Ectodermal cell (in vitro differentiated cells): ENCODE results near the gene RNASEH2B. TPM values are rescaled to one million over a fixed set of nuclear protein-coding genes. Genes with fewer than 3 reads are reported as not detected.

ENCODE experiments used
- H3K27ac ChIP-seq: 2 replicates; pipeline ENCODE4 v1.7.0; 2013; ENCODE audit warnings: mild to moderate bottlenecking, low read depth, low read length; ENCODE audit not compliant: insufficient read depth, poor library complexity, severe bottlenecking
- H3K27me3 ChIP-seq: 2 replicates; pipeline ENCODE4 v1.7.0; 2013; ENCODE audit warnings: mild to moderate bottlenecking, low read length; ENCODE audit not compliant: insufficient read depth, control insufficient read depth, poor library complexity, severe bottlenecking
- H3K36me3 ChIP-seq: one replicate; pipeline ENCODE4 v1.7.0; 2013; ENCODE audit warnings: low read length; ENCODE audit not compliant: control insufficient read depth, insufficient read depth
- H3K4me1 ChIP-seq: one replicate; pipeline ENCODE4 v1.7.0; 2013; ENCODE audit warnings: low read length; ENCODE audit not compliant: control insufficient read depth, insufficient read depth
- H3K4me3 ChIP-seq: 2 replicates; pipeline ENCODE4 v1.7.0; 2013; ENCODE audit warnings: low read depth, low read length, control low read depth; ENCODE audit not compliant: insufficient read depth
- H3K9me3 ChIP-seq: 2 replicates; pipeline ENCODE4 v1.7.0; 2013; ENCODE audit warnings: mild to moderate bottlenecking, low read length, moderate library complexity; ENCODE audit not compliant: control insufficient read depth
- WGBS, 2 experiments: methylation state at CpG; one replicate each; pipeline ENCODE4 v1.1.7; 2013; ENCODE audit warnings: missing lambda C conversion rate in 2 of 2; 5-methylcytosine and 5-hydroxymethylcytosine counted together
- polyA plus RNA-seq, 4 experiments: library from polyadenylated mRNA; stranded (reverse); fragments of 50-300 nt; gene quantifications; one replicate each; pipeline ENCODE4 v1.2.3, GENCODE V29; 2013

Gene RNASEH2B
- 31.8 TPM for polyA plus RNA-seq (2013, experiment 1 of 4)
- 31.9 TPM for polyA plus RNA-seq (2013, experiment 2 of 4)
- 33.7 TPM for polyA plus RNA-seq (2013, experiment 3 of 4)
- polyA plus RNA-seq (2013, experiment 4 of 4) = 28.5 TPM

- H3K4me1 ChIP-seq = peaks cover 12% of the 10 kb centered on the region
- no peak within 1 kb of the TSS for H3K27ac ChIP-seq
- 1% methylated on average over 107 of the region's 107 CpGs for WGBS, 2 experiments
- no peaks in the 10 kb centered on the region for H3K27me3 ChIP-seq
- H3K4me3 ChIP-seq = peak within 1 kb of the TSS; percentile 65
- no peaks in the 10 kb centered on the region for H3K9me3 ChIP-seq
- no peaks in the 10 kb centered on the region for H3K36me3 ChIP-seq
Measured at GRCh38 chr13:50909605-50910484, at the start of gene RNASEH2B. TSS of gene RNASEH2B (plus strand) at chr13:50909791. CDS start at chr13:50910077, 286 bp downstream.

- no peaks in the 10 kb centered on the region for H3K27me3 ChIP-seq
- H3K9me3 ChIP-seq = no peaks in the 10 kb centered on the region
- WGBS, 2 experiments = 93 to 96% methylated on average over 1 of the region's 1 CpG
Measured at GRCh38 chr13:50864492-50864891, 45.1 kb upstream of the RNASEH2B start.

GRCh38 chr13:50866817-50867636 lies 42.6 kb upstream of the RNASEH2B start:
- no peaks in the 10 kb centered on the region for H3K9me3 ChIP-seq
- H3K4me1 ChIP-seq = peaks cover 3% of the 10 kb centered on the region
- no peak overlapping the region for H3K27ac ChIP-seq
- no peaks in the 10 kb centered on the region for H3K27me3 ChIP-seq
- 95 to 96% methylated on average over 2 of the region's 2 CpGs for WGBS, 2 experiments
- H3K4me3 ChIP-seq = no peak overlapping the region
- no peaks in the 10 kb centered on the region for H3K36me3 ChIP-seq

More at GRCh38 chr13:50864492-50864891, 45.1 kb upstream of the RNASEH2B start:
- Histone ChIP-seq H3K27ac (no peak overlapping the region), H3K4me1 (peaks cover 3% of the 10 kb centered on the region), H3K36me3 (no peaks in the 10 kb centered on the region), H3K4me3 (no peak overlapping the region)

- Histone ChIP-seq H3K4me3 (no peak overlapping the region), H3K36me3 (no peaks in the 10 kb centered on the region), H3K27me3 (no peaks in the 10 kb centered on the region), H3K4me1 (peaks cover 3% of the 10 kb centered on the region), H3K9me3 (no peaks in the 10 kb centered on the region), H3K27ac (no peak overlapping the region)
- 62% methylated on average over 3 of the region's 3 CpGs for WGBS, 2 experiments
Measured at GRCh38 chr13:50867637-50867945, 42.0 kb upstream of the RNASEH2B start.

- Histone ChIP-seq H3K36me3 (no peaks in the 10 kb centered on the region), H3K9me3 (no peaks in the 10 kb centered on the region), H3K4me1 (peaks cover 3% of the 10 kb centered on the region), H3K27me3 (no peaks in the 10 kb centered on the region), H3K4me3 (no peak overlapping the region), H3K27ac (no peak overlapping the region)
- WGBS, 2 experiments = 100% methylated on average over 1 of the region's 1 CpG; no CpG with 5 or more reads in 1 of the 2 experiments
Measured at GRCh38 chr13:50871405-50871804, 38.2 kb upstream of the RNASEH2B start.

GRCh38 chr13:50873467-50873866 lies 36.1 kb upstream of the RNASEH2B start:
- Histone ChIP-seq H3K27me3 (no peaks in the 10 kb centered on the region), H3K4me3 (no peak overlapping the region), H3K9me3 (no peaks in the 10 kb centered on the region), H3K36me3 (no peaks in the 10 kb centered on the region), H3K4me1 (no peaks in the 10 kb centered on the region), H3K27ac (no peak overlapping the region)
- WGBS, 2 experiments = 86 to 98% methylated on average over 2 of the region's 2 CpGs

- Histone ChIP-seq H3K36me3 (no peaks in the 10 kb centered on the region), H3K27ac (no peak overlapping the region), H3K4me1 (no peaks in the 10 kb centered on the region), H3K27me3 (no peaks in the 10 kb centered on the region), H3K9me3 (no peaks in the 10 kb centered on the region), H3K4me3 (no peak overlapping the region)
- WGBS, 2 experiments = 90 to 91% methylated on average over 1 of the region's 2 CpGs
Measured at GRCh38 chr13:50873991-50874390, 35.6 kb upstream of the RNASEH2B start.

- Histone ChIP-seq H3K4me1 (no peaks in the 10 kb centered on the region), H3K27me3 (no peaks in the 10 kb centered on the region), H3K4me3 (no peak overlapping the region), H3K36me3 (no peaks in the 10 kb centered on the region), H3K27ac (no peak overlapping the region), H3K9me3 (no peaks in the 10 kb centered on the region)
- WGBS, 2 experiments = 87 to 90% methylated on average over 4 of the region's 5 CpGs
Measured at GRCh38 chr13:50882816-50883435, 26.7 kb upstream of the RNASEH2B start.

- no peaks in the 10 kb centered on the region for H3K4me1 ChIP-seq
- H3K9me3 ChIP-seq = no peaks in the 10 kb centered on the region
- H3K27ac ChIP-seq = no peak overlapping the region
- H3K27me3 ChIP-seq = no peaks in the 10 kb centered on the region
- no peaks in the 10 kb centered on the region for H3K36me3 ChIP-seq
- WGBS, 2 experiments = 84 to 88% methylated on average over 1 of the region's 1 CpG
- no peak overlapping the region for H3K4me3 ChIP-seq
Measured at GRCh38 chr13:50883728-50884127, 25.9 kb upstream of the RNASEH2B start.

- Histone ChIP-seq H3K9me3 (no peaks in the 10 kb centered on the region), H3K4me1 (no peaks in the 10 kb centered on the region), H3K36me3 (no peaks in the 10 kb centered on the region), H3K27ac (no peak overlapping the region), H3K27me3 (no peaks in the 10 kb centered on the region), H3K4me3 (no peak overlapping the region)
- 80 to 81% methylated on average over 1 of the region's 1 CpG for WGBS, 2 experiments
Measured at GRCh38 chr13:50884265-50884664, 25.3 kb upstream of the RNASEH2B start.
